Mononuclear cell (primary cell): Measurements from ENCODE around the gene LY6G5C. TPM values are rescaled to one million over a fixed set of nuclear protein-coding genes. Genes with fewer than 3 reads are reported as not detected.

Experiments
- H3K27me3 ChIP-seq: 2 replicates; pipeline ENCODE4 v1.6.0; 2011; ENCODE audit warnings: low read length, control low read depth; ENCODE audit not compliant: insufficient read depth
- H3K4me1 ChIP-seq: 2 replicates; pipeline ENCODE4 v1.5.1; 2011; ENCODE audit warnings: mild to moderate bottlenecking, low read length, control low read depth; ENCODE audit not compliant: insufficient read depth
- H3K4me3 ChIP-seq: 2 replicates; pipeline ENCODE4 v1.5.1; 2011; ENCODE audit warnings: mild to moderate bottlenecking, low read length, moderate library complexity
- H3K9me3 ChIP-seq: 2 replicates; pipeline ENCODE4 v1.5.1; 2011; ENCODE audit warnings: low read depth, mild to moderate bottlenecking, control low read depth, low read length
- total RNA-seq: library from RNA; depleted of rRNA; stranded (reverse); fragments of >200 nt; gene quantifications from one replicate; pipeline ENCODE4 v1.2.3, GENCODE V29; 2012

Gene LY6G5C
- total RNA-seq, 1 donor: 1.2 TPM

GRCh38 chr6:31631209-31631608, 49.7 kb downstream of the LY6G5C start:
- no peak overlapping the region for H3K4me3 ChIP-seq
- no peaks in the 10 kb centered on the region for H3K4me1 ChIP-seq
- no peaks in the 10 kb centered on the region for H3K27me3 ChIP-seq
- H3K9me3 ChIP-seq: no peaks in the 10 kb centered on the region

- H3K4me3 ChIP-seq: no peak overlapping the region
- no peaks in the 10 kb centered on the region for H3K4me1 ChIP-seq
- H3K9me3 ChIP-seq: no peaks in the 10 kb centered on the region
- no peaks in the 10 kb centered on the region for H3K27me3 ChIP-seq
Observed at GRCh38 chr6:31630177-31630934, 50.5 kb downstream of the LY6G5C start.

GRCh38 chr6:31629014-31629413, 51.9 kb downstream of the LY6G5C start:
- H3K4me3 ChIP-seq: no peak overlapping the region
- H3K27me3 ChIP-seq: no peaks in the 10 kb centered on the region
- H3K9me3 ChIP-seq: no peaks in the 10 kb centered on the region
- H3K4me1 ChIP-seq: no peaks in the 10 kb centered on the region

- Histone ChIP-seq H3K9me3 (no peaks in the 10 kb centered on the region), H3K27me3 (no peaks in the 10 kb centered on the region)
Observed at GRCh38 chr6:31627690-31628287, 53.1 kb downstream of the LY6G5C start.

GRCh38 chr6:31626952-31627351, 53.9 kb downstream of the LY6G5C start:
- Histone ChIP-seq H3K27me3 (no peaks in the 10 kb centered on the region), H3K9me3 (no peaks in the 10 kb centered on the region), H3K4me1 (peaks cover 15% of the 10 kb centered on the region), H3K4me3 (no peak overlapping the region)

More at GRCh38 chr6:31627690-31628287, 53.1 kb downstream of the LY6G5C start:
- Histone ChIP-seq H3K4me1 (peaks cover 7% of the 10 kb centered on the region), H3K4me3 (no peak overlapping the region)

Other genes with a start within 250 kb of the LY6G5C start
- gene MICB, start 182.9 kb downstream of the LY6G5C start, total RNA-seq: 29.2 TPM
- gene MCCD1, start 152.1 kb downstream of the LY6G5C start, total RNA-seq: not detected
- gene DDX39B, start 139.1 kb downstream of the LY6G5C start, total RNA-seq: 183 TPM
- gene ATP6V1G2, start 134.5 kb downstream of the LY6G5C start, total RNA-seq: 0.73 TPM
- gene NFKBIL1, start 133.5 kb downstream of the LY6G5C start, total RNA-seq: 9.8 TPM
- gene LTA, start 108.8 kb downstream of the LY6G5C start, total RNA-seq: 2.5 TPM
- gene TNF, start 105.5 kb downstream of the LY6G5C start, total RNA-seq: 230 TPM
- 191 TPM for gene LTB, start 98.6 kb downstream of the LY6G5C start, total RNA-seq
- 200 TPM for gene LST1, start 94.8 kb downstream of the LY6G5C start, total RNA-seq
- gene NCR3, start 88.1 kb downstream of the LY6G5C start, total RNA-seq: 9.2 TPM
- 245 TPM for gene AIF1, start 65.8 kb downstream of the LY6G5C start, total RNA-seq
- gene PRRC2A, start 60.4 kb downstream of the LY6G5C start, total RNA-seq: 67.0 TPM
- 81.3 TPM for gene BAG6, start 28.4 kb downstream of the LY6G5C start, total RNA-seq
- gene APOM, start 25.2 kb downstream of the LY6G5C start, total RNA-seq: 3.0 TPM
- gene C6orf47, start 20.3 kb downstream of the LY6G5C start, total RNA-seq: 14.6 TPM
- 11.9 TPM for gene GPANK1, start 16.1 kb downstream of the LY6G5C start, total RNA-seq
- gene CSNK2B, start 15.0 kb downstream of the LY6G5C start, total RNA-seq: 124 TPM
- gene LY6G5B, start 11.1 kb downstream of the LY6G5C start, total RNA-seq: 9.8 TPM
- gene ABHD16A, start 22.3 kb upstream of the LY6G5C start, total RNA-seq: 36.9 TPM
- 7.7 TPM for gene LY6G6F, start 25.8 kb upstream of the LY6G5C start, total RNA-seq
- 1.0 TPM for gene LY6G6D, start 34.3 kb upstream of the LY6G5C start, total RNA-seq
- gene LY6G6C, start 40.7 kb upstream of the LY6G5C start, total RNA-seq: not detected
- 11.5 TPM for gene MPIG6B, start 42.3 kb upstream of the LY6G5C start, total RNA-seq
- 9.8 TPM for gene DDAH2, start 48.2 kb upstream of the LY6G5C start, total RNA-seq
- gene CLIC1, start 55.5 kb upstream of the LY6G5C start, total RNA-seq: 421 TPM
- gene MSH5, start 58.9 kb upstream of the LY6G5C start, total RNA-seq: 6.1 TPM
- 0.63 TPM for gene SAPCD1, start 81.6 kb upstream of the LY6G5C start, total RNA-seq
- gene VWA7, start 96.3 kb upstream of the LY6G5C start, total RNA-seq: 0.31 TPM
- 12.3 TPM for gene VARS1, start 114.7 kb upstream of the LY6G5C start, total RNA-seq
- gene LSM2, start 125.9 kb upstream of the LY6G5C start, total RNA-seq: 15.4 TPM
- gene HSPA1L, start 134.2 kb upstream of the LY6G5C start, total RNA-seq: 2.7 TPM
- 16.6 TPM for gene HSPA1A, start 134.5 kb upstream of the LY6G5C start, total RNA-seq
- 13.3 TPM for gene HSPA1B, start 146.7 kb upstream of the LY6G5C start, total RNA-seq
- 19.4 TPM for gene NEU1, start 181.8 kb upstream of the LY6G5C start, total RNA-seq
- 0.10 TPM for gene SLC44A4, start 197.9 kb upstream of the LY6G5C start, total RNA-seq
- 14.4 TPM for gene EHMT2, start 216.6 kb upstream of the LY6G5C start, total RNA-seq
- gene ZBTB12, start 221.0 kb upstream of the LY6G5C start, total RNA-seq: 0.21 TPM
- gene C2, start 246.7 kb upstream of the LY6G5C start, total RNA-seq: 2.5 TPM